ENCODE results near the gene CACNA1H.
"Not testable (repeated sequence)": the region's sequence is repeated elsewhere in the genome, so short reads cannot be mapped to it uniquely, and the experiment has no call there.

Gene CACNA1H

GRCh38 chr16:1175566-1176279, 22.8 kb downstream of the CACNA1H start:
- DNase-seq = no peak

DNA sequence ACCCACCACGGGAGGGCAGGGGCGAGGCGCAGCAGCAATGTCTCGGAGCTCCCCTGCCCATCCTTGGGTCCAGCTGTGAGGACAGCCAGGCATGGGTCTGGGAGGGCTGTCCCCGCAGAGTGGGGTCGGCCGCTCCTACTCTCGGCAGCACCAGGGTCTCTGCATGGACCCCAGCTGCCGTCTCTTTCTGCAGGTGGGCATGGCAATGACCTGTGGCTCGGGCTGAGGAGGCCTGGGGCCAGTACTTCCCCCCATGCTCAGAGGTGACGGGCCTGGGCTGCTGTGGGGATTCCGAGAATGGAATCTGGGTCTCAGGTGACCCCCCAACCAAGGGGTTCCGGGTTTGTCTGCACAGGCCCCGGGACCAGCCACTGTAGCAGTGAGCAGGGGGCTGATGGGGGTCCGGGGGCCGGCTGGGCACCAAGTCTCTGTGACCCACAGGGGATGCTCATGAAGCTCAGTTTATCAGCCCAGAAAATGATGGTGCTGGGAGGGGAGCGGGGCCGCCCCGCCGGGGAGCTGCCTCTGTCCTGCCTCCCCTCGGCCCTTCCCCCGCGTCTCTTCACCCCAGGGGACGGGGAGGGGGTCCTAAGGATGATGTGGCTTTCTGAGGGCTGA, 23.5 kb downstream of the CACNA1H start:
- DNase-seq = no peak

GRCh38 chr16:1177053-1177452, 24.1 kb downstream of the CACNA1H start:
- DNase-seq = no peak

GRCh38 chr16:1177750-1178149, 24.8 kb downstream of the CACNA1H start:
- DNase-seq = no peak

DNA sequence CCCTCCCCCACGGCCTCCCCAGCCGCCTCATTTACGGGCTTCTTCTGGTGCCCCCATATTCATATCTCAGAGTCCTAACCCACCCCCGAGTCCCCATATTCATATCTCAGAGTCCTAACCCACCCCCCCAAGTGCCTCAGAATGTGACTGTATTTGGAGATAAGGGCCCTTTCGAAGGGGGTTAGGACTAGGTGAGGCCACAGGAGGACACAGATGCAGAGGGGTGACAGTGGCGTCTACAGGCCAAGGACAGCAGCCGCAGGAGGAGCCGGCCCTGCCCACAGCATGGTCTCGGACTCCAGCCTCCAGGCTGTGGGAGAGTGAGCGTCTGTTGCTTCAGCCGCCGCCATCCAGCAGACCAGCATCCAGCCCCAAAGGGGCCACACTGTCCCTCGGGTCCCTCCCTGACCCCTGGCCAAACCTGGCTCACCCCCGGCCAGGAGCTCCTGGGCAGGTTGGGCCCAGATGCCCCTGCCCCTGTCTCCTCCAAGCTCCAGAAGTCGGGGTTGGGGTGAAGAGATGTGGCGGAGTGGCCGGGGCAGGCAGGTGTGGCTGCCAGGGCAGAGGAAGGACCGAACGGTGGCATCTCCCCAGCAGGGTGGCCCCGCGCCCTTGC, 25.5 kb downstream of the CACNA1H start:
- DNase-seq = no peak

- DNase-seq = no peak
Measured at GRCh38 chr16:1180549-1181403, 27.9 kb downstream of the CACNA1H start.

- no peak for DNase-seq
Measured at GRCh38 chr16:1181404-1182315, 28.8 kb downstream of the CACNA1H start.

- peak; percentile 72 for DNase-seq
Measured at GRCh38 chr16:1182316-1182671, 29.4 kb downstream of the CACNA1H start.

GRCh38 chr16:1182950-1183907, 30.3 kb downstream of the CACNA1H start:
- peak; percentile 52 for DNase-seq

- no peak for DNase-seq
Measured at GRCh38 chr16:1184156-1184868, 31.4 kb downstream of the CACNA1H start.

DNA sequence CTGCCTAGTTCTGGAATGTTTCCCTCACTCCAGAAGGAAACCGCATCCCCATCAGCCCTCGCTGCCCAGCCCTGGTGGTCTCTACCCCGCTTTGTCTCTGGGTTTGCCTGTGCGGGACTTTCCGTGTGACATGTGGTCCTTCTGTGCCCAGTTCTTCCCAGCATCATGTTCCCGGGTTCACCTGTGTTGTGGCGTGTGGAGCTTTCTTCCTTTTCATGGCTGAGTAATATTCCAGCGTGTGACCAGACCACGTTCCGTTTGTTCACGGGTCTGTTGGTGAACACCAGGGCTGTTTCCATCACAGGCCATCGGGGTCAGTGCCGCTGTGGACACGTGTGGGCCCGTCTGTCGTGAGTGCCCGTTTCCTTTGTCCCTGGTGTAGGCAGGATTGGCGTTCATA, 32.1 kb downstream of the CACNA1H start:
- no peak for DNase-seq

DNA sequence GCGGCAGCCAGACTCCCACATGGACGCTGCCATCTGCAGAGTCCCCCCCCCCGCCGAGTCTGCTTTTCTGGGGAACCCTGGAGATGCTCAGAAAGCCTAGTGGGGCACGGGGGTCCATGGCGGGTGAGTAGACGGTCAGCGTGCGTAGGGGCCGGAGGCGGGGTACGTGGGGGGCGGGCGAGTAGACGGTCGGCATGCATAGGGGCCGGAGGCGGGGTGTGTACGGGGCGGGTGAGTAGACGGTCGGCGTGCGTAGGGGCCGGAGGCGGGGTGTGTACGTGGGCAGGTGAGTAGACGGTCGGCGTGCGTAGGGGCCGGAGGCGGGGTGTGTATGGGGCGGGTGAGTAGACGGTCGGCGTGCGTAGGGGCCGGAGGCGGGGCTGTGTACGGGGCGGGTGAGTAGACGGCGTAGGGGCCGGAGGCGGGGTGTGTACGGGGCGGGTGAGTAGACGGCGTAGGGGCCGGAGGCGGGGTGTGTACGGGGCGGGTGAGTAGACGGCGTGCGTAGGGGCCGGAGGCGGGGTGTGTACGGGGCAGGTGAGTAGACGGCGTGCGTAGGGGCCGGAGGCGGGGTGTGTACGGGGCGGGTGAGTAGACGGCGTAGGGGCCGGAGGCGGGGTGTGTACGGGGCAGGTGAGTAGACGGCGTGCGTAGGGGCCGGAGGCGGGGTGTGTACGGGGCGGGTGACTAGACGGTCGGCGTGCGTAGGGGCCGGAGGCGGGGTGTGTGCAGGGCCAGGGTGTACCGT, 32.7 kb downstream of the CACNA1H start:
- DNase-seq = not testable (repeated sequence)

DNA sequence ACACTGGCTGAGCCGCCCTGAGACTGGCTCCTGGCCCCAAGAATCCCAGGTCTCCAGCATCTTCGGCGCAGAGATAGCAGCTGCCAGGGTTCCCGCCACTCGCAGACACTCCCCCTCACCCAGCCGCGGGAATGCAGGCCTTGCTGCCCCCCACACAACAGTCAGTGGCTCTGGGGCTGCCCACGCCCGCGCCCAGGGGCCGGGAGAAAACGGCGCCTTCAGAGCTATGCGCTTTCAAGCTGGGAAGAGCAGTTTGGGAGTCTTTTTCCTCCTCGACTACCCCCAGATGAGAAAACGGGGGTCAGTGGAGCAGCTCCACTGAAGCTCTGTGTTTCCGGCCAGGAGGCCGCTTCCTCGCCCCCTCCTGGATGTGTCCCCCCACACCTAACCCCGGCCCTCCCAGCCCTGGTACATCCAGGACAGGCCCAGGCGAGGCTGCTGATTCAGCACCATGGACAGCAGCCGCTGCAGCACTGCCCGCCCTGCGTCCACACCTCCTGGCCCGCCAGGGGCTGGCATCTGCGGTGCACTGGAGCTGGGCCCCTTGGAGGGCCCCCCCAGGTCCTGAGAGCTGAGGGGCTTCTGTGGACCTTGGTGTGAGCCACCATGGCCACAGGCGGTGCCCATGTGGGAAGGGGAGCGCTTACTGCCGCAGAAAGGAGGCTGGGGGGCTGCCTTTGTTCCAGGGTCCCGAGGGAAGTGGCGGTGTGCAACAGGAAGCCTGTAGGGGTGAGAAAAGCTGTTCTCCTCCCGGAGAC, 35.7 kb downstream of the CACNA1H start:
- DNase-seq = peak; percentile 10

DNA sequence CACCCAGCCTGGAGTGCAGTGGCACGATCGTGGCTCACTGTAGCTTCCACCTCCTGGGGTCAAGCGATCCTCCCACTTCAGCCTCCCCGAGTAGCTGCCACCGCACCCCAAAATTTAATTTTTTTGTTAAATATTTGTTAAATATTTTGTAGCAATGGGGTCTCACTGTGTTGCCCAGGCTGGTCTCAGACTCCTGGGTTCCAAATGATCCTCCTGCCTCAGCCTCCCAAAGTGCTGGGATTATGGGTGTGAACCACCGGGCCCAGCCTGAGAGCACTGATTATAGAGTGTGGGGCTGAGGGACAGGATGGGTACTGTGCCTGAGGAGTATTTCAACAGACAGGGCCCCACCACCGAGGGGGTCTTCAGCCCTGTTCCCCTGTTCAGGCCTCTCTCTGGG, 36.5 kb downstream of the CACNA1H start:
- DNase-seq = no peak

GRCh38 chr16:1190789-1191188, 37.9 kb downstream of the CACNA1H start:
- DNase-seq = not testable (repeated sequence)

DNA sequence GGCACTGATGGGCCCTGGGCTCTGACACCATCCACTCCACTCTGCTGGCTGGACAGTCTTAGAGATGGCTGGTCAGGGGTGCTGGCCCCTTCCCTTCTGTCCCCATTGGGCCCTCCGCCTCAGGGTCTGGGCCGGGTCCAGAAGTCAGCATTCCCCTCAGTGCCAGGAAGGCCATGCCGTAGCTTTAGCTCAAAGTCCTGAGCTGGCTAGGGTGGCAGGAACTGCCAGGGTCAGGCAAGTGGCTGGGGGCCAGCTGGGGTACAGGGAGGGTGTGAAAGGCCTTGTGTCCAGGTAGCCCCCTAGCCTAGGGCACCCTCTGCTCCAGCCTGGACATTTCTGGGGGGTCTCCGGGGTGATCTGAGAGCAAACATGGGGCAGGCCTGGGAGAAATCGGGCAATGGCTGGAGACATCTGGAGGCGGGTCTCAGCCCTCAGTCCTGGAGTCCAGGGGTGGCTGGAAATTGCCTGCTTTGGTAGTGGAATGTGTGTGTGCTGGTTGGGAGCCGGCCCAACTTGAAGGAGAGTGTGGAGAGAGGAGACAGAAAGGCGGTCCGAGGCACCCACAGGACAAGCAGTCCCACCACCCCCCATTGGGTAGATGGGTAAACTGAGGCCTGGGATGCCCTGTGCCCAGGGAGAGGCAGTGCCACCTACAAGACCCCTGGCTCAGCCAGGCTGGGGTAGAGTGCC, 39.6 kb downstream of the CACNA1H start:
- DNase-seq = no peak

DNA sequence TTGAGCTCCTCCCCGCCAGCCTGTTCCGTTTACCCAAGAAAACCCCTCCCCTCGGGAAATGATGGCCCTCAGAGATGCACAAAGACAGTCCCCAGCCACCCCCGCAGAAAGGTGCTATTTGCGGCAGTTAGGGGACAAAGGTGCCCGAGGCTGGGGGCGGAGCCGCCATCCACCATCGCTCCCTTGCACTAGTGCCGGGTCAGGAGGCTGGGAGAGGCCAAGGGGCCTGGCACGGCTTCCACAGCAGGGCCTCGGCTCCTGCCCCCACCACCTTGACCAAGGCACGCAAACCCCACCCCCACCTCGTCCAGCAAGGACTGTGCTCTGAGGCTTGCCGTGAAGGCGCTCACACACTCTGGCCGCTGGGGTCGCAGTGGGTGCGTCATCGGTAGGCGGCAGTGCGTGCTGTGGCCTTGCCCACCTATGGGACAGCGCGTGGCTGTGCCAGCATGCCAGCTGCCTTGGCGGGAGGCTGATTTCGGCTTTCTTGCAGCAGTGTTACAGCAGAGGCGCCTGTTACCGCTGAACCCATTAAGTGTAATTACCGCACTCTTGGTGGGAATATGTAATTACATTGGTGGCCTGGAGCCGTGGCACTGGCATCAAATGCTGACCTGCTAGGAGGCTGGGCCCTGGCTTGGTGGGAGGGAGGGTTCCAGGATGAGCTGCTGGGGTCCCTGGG, 40.4 kb downstream of the CACNA1H start:
- no peak for DNase-seq

All from fibroblast of skin of abdomen (primary cell).